CD4-positive, alpha-beta T cell (primary cell): ENCODE results near the gene RAPGEF1. TPM values are rescaled to one million over a fixed set of nuclear protein-coding genes. Genes with fewer than 3 reads are reported as not detected.
A peak's percentile ranks its signal among the peaks of the same experiment; 100 is the strongest.

ENCODE experiments used
- ATAC-seq: fragments of 200-7000 bp; cut with Tn5 transposase; one replicate; pipeline ENCODE4 v1.10.0; 2022; ENCODE audit warnings: mild to moderate bottlenecking; ENCODE audit not compliant: poor library complexity
- CTCF ChIA-PET: fragments of 350-600 bp; sonication (Branson Sonifier 250); formaldehyde crosslinking; loops from one replicate; lab custom pipeline; 2021; ENCODE audit warnings: antibody characterized with exemption, inconsistent platforms; lab: Charles Lee
- POLR2A ChIA-PET: fragments of 350-600 bp; sonication (Branson Sonifier 250); formaldehyde crosslinking; loops from one replicate; lab custom pipeline; 2021; ENCODE audit warnings: antibody characterized with exemption, inconsistent platforms; lab: Charles Lee
- DNase-seq, 14 experiments: peaks; one replicate each; pipeline ENCODE4 v3.0.0-alpha.2; 2013 to 2020; ENCODE audit warnings: mixed read lengths in 2 of 14
- H3K27ac ChIP-seq, 2 donors: one replicate each; pipeline versions ENCODE4 v1.5.1 to v1.7.0; 2013; ENCODE audit warnings: low read length in 2 of 2, low read depth in 1 of 2, mild to moderate bottlenecking in 1 of 2
- H3K27me3 ChIP-seq, 2 experiments: 1 replicate in 1 of 2; 2 replicates in 1 of 2; pipeline versions ENCODE4 v1.6.1 to v1.7.0; 2013; ENCODE audit warnings: low read length in 2 of 2, control low read depth in 1 of 2, mild to moderate bottlenecking in 1 of 2, moderate library complexity in 1 of 2; ENCODE audit not compliant: insufficient read depth in 2 of 2, control insufficient read depth in 1 of 2
- H3K36me3 ChIP-seq: one replicate; pipeline ENCODE4 v1.6.1; 2013; ENCODE audit warnings: low read length, control low read depth; ENCODE audit not compliant: insufficient read depth
- H3K4me1 ChIP-seq: one replicate; pipeline ENCODE4 v1.6.1; 2013; ENCODE audit warnings: low read length, control low read depth; ENCODE audit not compliant: insufficient read depth
- H3K4me3 ChIP-seq: one replicate; pipeline ENCODE4 v1.5.1; 2013; ENCODE audit warnings: mild to moderate bottlenecking, low read length, moderate library complexity
- H3K9me3 ChIP-seq, 2 experiments: 1 replicate in 1 of 2; 2 replicates in 1 of 2; pipeline versions ENCODE4 v1.6.1 to v1.7.0; 2013; ENCODE audit warnings: low read length in 2 of 2, mild to moderate bottlenecking in 2 of 2, control low read depth in 1 of 2, moderate library complexity in 1 of 2; ENCODE audit not compliant: control insufficient read depth in 1 of 2, insufficient read depth in 1 of 2
- H3K27ac Mint-ChIP-seq: one replicate; pipeline ENCODE4 v1.8.0; 2020; ENCODE audit warnings: mixed read lengths
- H3K27me3 Mint-ChIP-seq: one replicate; pipeline ENCODE4 v1.8.0; 2021; ENCODE audit warnings: mixed read lengths
- H3K36me3 Mint-ChIP-seq: one replicate; pipeline ENCODE4 v1.8.0; 2021; ENCODE audit warnings: low read depth, mixed read lengths
- H3K4me1 Mint-ChIP-seq: one replicate; pipeline ENCODE4 v1.8.0; 2021; ENCODE audit warnings: low read depth, mixed read lengths
- H3K4me3 Mint-ChIP-seq: one replicate; pipeline ENCODE4 v1.8.0; 2020; ENCODE audit warnings: mild to moderate bottlenecking, mixed read lengths
- H3K9me3 Mint-ChIP-seq: one replicate; pipeline ENCODE4 v1.8.0; 2020; ENCODE audit warnings: mixed read lengths
- CTCF ChIP-seq: fragments of 200-600 bp; IDR thresholded peaks from one replicate; pipeline ENCODE4 v1.8.0; 2022; ENCODE audit warnings: antibody characterized with exemption, mild to moderate bottlenecking
- intact Hi-C, 2 experiments: fragments of 100-400 bp; cut with DNase I in 1 of 2; cut with micrococcal nuclease in 1 of 2; formaldehyde crosslinking; loops; one replicate each; pipeline versions ENCODE4 v1.15.1 to v1.9.0; 2023 to 2025; cut with DNase I, micrococcal nuclease
- total RNA-seq, 174 experiments: library from RNA in 2 of 174; stranded (reverse) in 2 of 174; gene quantifications; one replicate each; pipeline ENCODE4 v1.2.3 and lab custom pipeline; 2021 to 2026

Gene RAPGEF1
- total RNA-seq, 2 experiments from 2014 or later, result 130 to 134 TPM

- Histone ChIP-seq H3K4me3 (no peak overlapping the region), H3K4me1 (peaks cover 64% of the 10 kb centered on the region), H3K36me3 (peaks cover 15% of the 10 kb centered on the region), H3K27ac (no peak overlapping the region), H3K9me3 (no peaks in the 10 kb centered on the region), H3K27me3 (no peaks in the 10 kb centered on the region)
- no peak for TF ChIP-seq CTCF
- CTCF ChIA-PET, result interaction anchor here (1.4 kb wide), 1 partner anchor 19 kb away, joined by 3 read pairs; no protein-coding TSS in a partner anchor
- H3K4me3 Mint-ChIP-seq, result no peak overlapping the region
- peaks cover 59% of the 10 kb centered on the region for H3K36me3 Mint-ChIP-seq
- DNase-seq, result no peak
- ATAC-seq, result no peak
- intact Hi-C loops, result no loop called here
- peaks cover 84% of the 10 kb centered on the region for H3K4me1 Mint-ChIP-seq
- no peaks in the 10 kb centered on the region for H3K27me3 Mint-ChIP-seq
- no peaks in the 10 kb centered on the region for H3K9me3 Mint-ChIP-seq
- peak overlapping the region; percentile 72 for H3K27ac Mint-ChIP-seq
- POLR2A ChIA-PET, result interaction anchor here (0.7 to 1.0 kb wide), 2 partner anchors 18 to 36 kb away, joined by 3 read pairs; no protein-coding TSS in a partner anchor
These were observed 25.1 kb downstream of the RAPGEF1 start for GRCh38 chr9:131714821-131715220.

GRCh38 chr9:131714161-131714646 is 25.7 kb downstream of the RAPGEF1 start:
- Histone ChIP-seq H3K36me3 (peaks cover 15% of the 10 kb centered on the region), H3K4me3 (no peak overlapping the region), H3K27ac (no peak overlapping the region), H3K9me3 (no peaks in the 10 kb centered on the region), H3K4me1 (peaks cover 67% of the 10 kb centered on the region), H3K27me3 (no peaks in the 10 kb centered on the region)
- no peaks in the 10 kb centered on the region for H3K9me3 Mint-ChIP-seq
- intact Hi-C loops, result no loop called here
- H3K4me1 Mint-ChIP-seq, result peaks cover 86% of the 10 kb centered on the region
- H3K36me3 Mint-ChIP-seq, result peaks cover 61% of the 10 kb centered on the region
- TF ChIP-seq CTCF, result no peak
- ChIA-PET POLR2A (interaction anchor here (1.0 kb wide), 1 partner anchor 19 kb away, joined by 3 read pairs; no protein-coding TSS in a partner anchor), CTCF (interaction anchor here (1.4 kb wide), 1 partner anchor 20 kb away, joined by 3 read pairs; no protein-coding TSS in a partner anchor)
- no peak for ATAC-seq
- no peak for DNase-seq
- H3K27me3 Mint-ChIP-seq, result no peaks in the 10 kb centered on the region
- H3K4me3 Mint-ChIP-seq, result no peak overlapping the region
- peak overlapping the region; percentile 72 for H3K27ac Mint-ChIP-seq

GRCh38 chr9:131713016-131713415 is 26.9 kb downstream of the RAPGEF1 start:
- TF ChIP-seq CTCF, result no peak
- no peak overlapping the region for H3K4me3 Mint-ChIP-seq
- peak overlapping the region; percentile 87 for H3K27ac Mint-ChIP-seq
- peaks cover 82% of the 10 kb centered on the region for H3K4me1 Mint-ChIP-seq
- Histone ChIP-seq H3K4me3 (no peak overlapping the region), H3K4me1 (peaks cover 71% of the 10 kb centered on the region), H3K36me3 (peaks cover 15% of the 10 kb centered on the region), H3K27ac (no peak overlapping the region), H3K27me3 (no peaks in the 10 kb centered on the region), H3K9me3 (no peaks in the 10 kb centered on the region)
- ChIA-PET CTCF (no interaction called here), POLR2A (interaction anchor here (1.5 kb wide), 1 partner anchor 19 kb away, joined by 8 read pairs; no protein-coding TSS in a partner anchor)
- intact Hi-C loops, result no loop called here
- H3K27me3 Mint-ChIP-seq, result no peaks in the 10 kb centered on the region
- H3K36me3 Mint-ChIP-seq, result peaks cover 65% of the 10 kb centered on the region
- H3K9me3 Mint-ChIP-seq, result no peaks in the 10 kb centered on the region
- no peak for DNase-seq
- ATAC-seq, result no peak
